Psoas muscle (tissue), 8 donors: Measurements from ENCODE around the gene COL4A3. TPM values are rescaled to one million over a fixed set of nuclear protein-coding genes. Genes with fewer than 3 reads are reported as not detected.

Experiments used
- ATAC-seq, 4 donors: fragments of 200-7000 bp; cut with Tn5 transposase; one replicate each; pipeline ENCODE4 v1.9.1; 2020; ENCODE audit warnings: moderate library complexity in 3 of 4, mild to moderate bottlenecking in 2 of 4
- DNase-seq, 2 donors: peaks; one replicate each; pipeline ENCODE4 v3.0.0-alpha.2; 2020
- H3K27ac ChIP-seq: fragments of 200-600 bp; one replicate; pipeline ENCODE4 v1.8.0; 2022
- H3K27me3 ChIP-seq, 3 donors: fragments of 200-600 bp in 1 of 3; one replicate each; pipeline versions ENCODE4 v1.6.1 to v1.8.0; 2013 to 2022; ENCODE audit warnings: low read length in 2 of 3, mild to moderate bottlenecking in 2 of 3, moderate library complexity in 1 of 3; ENCODE audit not compliant: insufficient read depth in 3 of 3
- H3K36me3 ChIP-seq, 2 donors: fragments of 200-600 bp in 1 of 2; one replicate each; pipeline versions ENCODE4 v1.6.1 to v1.8.0; 2013 to 2022; ENCODE audit warnings: low read depth in 1 of 2, mild to moderate bottlenecking in 1 of 2, moderate library complexity in 1 of 2; ENCODE audit not compliant: insufficient read depth in 1 of 2
- H3K4me1 ChIP-seq: fragments of 200-600 bp; one replicate; pipeline ENCODE4 v1.8.0; 2022
- H3K4me3 ChIP-seq: fragments of 200-600 bp; one replicate; pipeline ENCODE4 v1.8.0; 2022; ENCODE audit warnings: mild to moderate bottlenecking
- H3K9me3 ChIP-seq: fragments of 200-600 bp; one replicate; pipeline ENCODE4 v1.8.0; 2022
- CTCF ChIP-seq: fragments of 200-600 bp; IDR thresholded peaks from one replicate; pipeline ENCODE4 v1.8.0; 2022; ENCODE audit warnings: antibody characterized with exemption
- WGBS, 3 donors: extraction: QIAGEN DNeasy Blood & Tissue Kit; methylation state at CpG; one replicate each; pipeline versions ENCODE4 v1.1.6 to v1.1.7; 2013; 5-methylcytosine and 5-hydroxymethylcytosine counted together
- intact Hi-C, 2 donors: fragments of 100-400 bp; cut with DNase I; formaldehyde crosslinking; loops; one replicate each; pipeline versions ENCODE4 v1.11.0 to v1.14.2; 2022
- polyA plus RNA-seq, 3 donors: library from polyadenylated mRNA; stranded (reverse); fragments of 200-250 nt; gene quantifications; one replicate each; pipeline ENCODE4 v1.2.3, GENCODE V29; 2013
- total RNA-seq, 4 donors: library from RNA; stranded (reverse); fragmentation: NEBNext Ultra II Directional in 2 of 4; extraction: Animal tissue kit (Norgen Biotek cat#: 25700) in 2 of 4; gene quantifications; one replicate each; pipeline versions ENCODE4 v1.2.1 to v1.2.4, GENCODE V29; 2021 to 2023
- donor health status: healthy with polysubstance abuse.
- donor health status: DM: no; HTN: no; CAD: no; lungs with moderate emphysema.
- donor health status: Bipolar disorder and iron deficiency.
- donor health status: healthy.
- donor health status: DM: yes; HTN: yes; CAD: no.
- donor health status: DM: no; HTN: no; CAD: no.
- donor health status: DM: no; HTN: no; CAD: no.
- donor health status: DM: yes; HTN: yes; CAD: no.

Gene COL4A3
- total and polyA plus RNA-seq, 7 donors, result 3.1 to 29.4 (median 5.6) TPM

- peaks cover 10% of the 10 kb centered on the region for H3K4me1 ChIP-seq
- DNase-seq (no peak), ATAC-seq (no peak)
- H3K4me3 ChIP-seq, result no peak overlapping the region
- intact Hi-C loops, result no loop called here
- peaks cover 5 to 70% of the 10 kb centered on the region in 2 donors for H3K36me3 ChIP-seq
- H3K27me3 ChIP-seq, result no peaks in the 10 kb centered on the region
- no peak for TF ChIP-seq CTCF
- H3K27ac ChIP-seq, result no peak overlapping the region
- H3K9me3 ChIP-seq, result no peaks in the 10 kb centered on the region
- 91 to 97% (median 93%) methylated on average over 1 of the region's 1 CpG for WGBS, 3 donors
Measured at GRCh38 chr2:227313310-227313709, 148.9 kb downstream of the COL4A3 start.

GRCh38 chr2:227317834-227318233 lies 153.4 kb downstream of the COL4A3 start:
- no peak for TF ChIP-seq CTCF
- WGBS, 3 donors, result 87 to 96% (median 94%) methylated on average over 2 of the region's 2 CpGs
- H3K4me3 ChIP-seq, result no peak overlapping the region
- intact Hi-C loops, result no loop called here
- ATAC-seq (no peak), DNase-seq (no peak)
- H3K36me3 ChIP-seq, result peaks cover 5 to 25% of the 10 kb centered on the region in 2 donors
- no peaks in the 10 kb centered on the region for H3K9me3 ChIP-seq
- H3K4me1 ChIP-seq, result no peaks in the 10 kb centered on the region
- no peaks in the 10 kb centered on the region for H3K27me3 ChIP-seq
- no peak overlapping the region for H3K27ac ChIP-seq

GRCh38 chr2:227320305-227321094 lies 156.1 kb downstream of the COL4A3 start:
- no peak overlapping the region for H3K27ac ChIP-seq
- DNase-seq (no peak), ATAC-seq (no peak)
- no peak overlapping the region for H3K4me3 ChIP-seq
- H3K36me3 ChIP-seq, result peaks cover 0 to 1% of the 10 kb centered on the region in 2 donors
- no peaks in the 10 kb centered on the region for H3K9me3 ChIP-seq
- TF ChIP-seq CTCF, result no peak
- peaks cover 2% of the 10 kb centered on the region for H3K4me1 ChIP-seq
- 89 to 93% (median 93%) methylated on average over 32 to 33 of the region's 33 CpGs for WGBS, 3 donors
- intact Hi-C loops, result no loop called here
- no peaks in the 10 kb centered on the region for H3K27me3 ChIP-seq

GRCh38 chr2:227322530-227323205 lies 158.2 kb downstream of the COL4A3 start:
- 95 to 97% (median 97%) methylated on average over 5 of the region's 5 CpGs for WGBS, 3 donors
- TF ChIP-seq CTCF, result no peak
- peaks cover 15% of the 10 kb centered on the region for H3K4me1 ChIP-seq

More at GRCh38 chr2:227322530-227323205, 158.2 kb downstream of the COL4A3 start:
- H3K27ac ChIP-seq, result no peak overlapping the region
- H3K36me3 ChIP-seq, result no peaks in the 10 kb centered on the region
- intact Hi-C loops, result no loop called here
- DNase-seq, result no peak
- no peak for ATAC-seq
- H3K27me3 ChIP-seq, result no peaks in the 10 kb centered on the region
- no peak overlapping the region for H3K4me3 ChIP-seq
- no peaks in the 10 kb centered on the region for H3K9me3 ChIP-seq
